ENCODE results near the gene LAT.
"Not testable (repeated sequence)": the region's sequence is repeated elsewhere in the genome, so short reads cannot be mapped to it uniquely, and the experiment has no call there.

Gene LAT

DNA sequence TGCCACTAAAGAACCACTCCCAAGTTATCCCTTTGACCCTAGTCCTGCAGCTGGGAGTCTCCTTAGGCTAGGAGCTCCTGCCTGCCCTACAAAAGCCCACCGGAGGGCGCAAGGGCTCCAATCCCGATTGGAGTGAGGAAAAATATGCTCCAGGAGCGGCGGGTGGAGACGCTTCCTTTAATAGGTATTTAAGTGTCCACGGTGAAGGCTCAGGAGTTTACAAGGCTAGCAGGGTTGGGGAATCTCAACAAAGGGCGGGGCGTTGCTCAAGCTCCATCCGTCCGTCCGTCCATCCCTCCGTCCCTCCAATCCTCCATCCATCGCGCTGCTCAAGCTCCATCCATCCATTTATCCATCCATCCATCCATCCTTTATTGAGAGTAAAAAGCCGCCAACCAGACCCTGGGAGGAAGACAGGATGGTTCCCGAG lies 10.8 kb upstream of the LAT start:
- DNase-seq (ENCODE audit: extremely low spot score): peak; percentile 75
- CTCF ChIA-PET: interaction anchor here (0.7 to 0.8 kb wide), 2 partner anchors 21 to 29 kb away, joined by 3 to 8 read pairs; no protein-coding TSS in a partner anchor
- TF ChIP-seq FOXM1 (IDR thresholded peaks at IDR 0.05; ENCODE audit: borderline replicate concordance): no peak
- TF ChIP-seq CTBP1 (IDR thresholded peaks at IDR 0.05; ENCODE audit: borderline replicate concordance): 0 out of 2 replicates have a peak, but pooled peaks have one; percentile 39
- TF ChIP-seq NFRKB (IDR thresholded peaks at IDR 0.05): no peak
- POLR2A ChIA-PET: interaction anchor here (0.6 to 1.9 kb wide), 8 partner anchors 9 to 129 kb away, joined by 3 to 19 read pairs (median 4); partner anchors contain the start of genes NFATC2IP and TUFM

DNA sequence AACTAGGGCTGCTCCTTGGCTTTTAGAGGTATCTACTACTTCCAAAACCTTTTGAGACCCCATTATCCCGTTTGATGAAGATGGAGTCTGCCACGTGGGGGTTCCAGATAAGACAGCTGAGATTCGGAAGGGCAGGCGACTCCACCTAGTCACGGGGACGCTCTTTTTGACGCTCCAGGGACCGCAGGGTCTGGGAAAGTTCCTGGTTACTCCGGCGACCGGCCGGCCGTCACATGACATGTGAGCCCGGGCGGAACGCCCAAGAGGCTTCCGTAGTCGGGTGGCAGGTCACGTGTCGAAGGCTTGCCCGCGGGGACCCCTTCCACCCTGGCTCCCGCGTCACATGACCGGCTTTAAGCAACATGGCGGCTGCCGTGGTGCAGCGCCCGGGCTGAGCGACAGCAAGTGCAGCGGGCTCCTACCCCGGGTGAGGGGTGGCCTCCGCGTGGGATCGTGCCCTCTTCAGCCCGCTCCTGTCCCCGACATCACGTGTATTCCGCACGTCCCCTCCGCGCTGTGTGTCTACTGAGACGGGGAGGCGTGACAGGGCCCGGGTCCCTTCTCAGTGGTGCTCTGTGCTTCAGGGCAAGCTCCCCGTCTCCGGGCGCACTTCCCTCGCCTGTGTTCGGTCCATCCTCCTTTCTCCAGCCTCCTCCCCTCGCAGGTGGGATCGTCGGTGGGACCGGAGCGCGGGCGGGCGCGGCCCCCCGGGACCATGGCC lies 10.3 kb upstream of the LAT start, which contains the start of gene SPNS1:
SPNS1 (plus strand) TSS at position 342 of the 721 bp plus-strand sequence; CDS start at position 716, 374 bp downstream.
- TF ChIP-seq L3MBTL2 (conservative IDR thresholded peaks at IDR 0.05) (peak; percentile 88), ELF4 (IDR thresholded peaks at IDR 0.05) (peak; percentile 68), ARNT (IDR thresholded peaks at IDR 0.05) (no peak)
- TF ChIP-seq, protein P1, sequence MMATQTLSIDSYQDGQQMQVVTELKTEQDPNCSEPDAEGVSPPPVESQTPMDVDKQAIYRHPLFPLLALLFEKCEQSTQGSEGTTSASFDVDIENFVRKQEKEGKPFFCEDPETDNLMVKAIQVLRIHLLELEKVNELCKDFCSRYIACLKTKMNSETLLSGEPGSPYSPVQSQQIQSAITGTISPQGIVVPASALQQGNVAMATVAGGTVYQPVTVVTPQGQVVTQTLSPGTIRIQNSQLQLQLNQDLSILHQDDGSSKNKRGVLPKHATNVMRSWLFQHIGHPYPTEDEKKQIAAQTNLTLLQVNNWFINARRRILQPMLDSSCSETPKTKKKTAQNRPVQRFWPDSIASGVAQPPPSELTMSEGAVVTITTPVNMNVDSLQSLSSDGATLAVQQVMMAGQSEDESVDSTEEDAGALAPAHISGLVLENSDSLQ (IDR thresholded peaks at IDR 0.05): peak; percentile 73
- POLR2A ChIA-PET: interaction anchor here (1.0 to 1.9 kb wide), 5 partner anchors 8 to 129 kb away, joined by 3 to 19 read pairs (median 4); partner anchors contain the start of gene NFATC2IP
- CTCF ChIA-PET: interaction anchor here (0.7 to 0.8 kb wide), 2 partner anchors 21 to 29 kb away, joined by 3 to 8 read pairs; no protein-coding TSS in a partner anchor
- peak; percentile 98 for DNase-seq (ENCODE audit: extremely low spot score)

DNA sequence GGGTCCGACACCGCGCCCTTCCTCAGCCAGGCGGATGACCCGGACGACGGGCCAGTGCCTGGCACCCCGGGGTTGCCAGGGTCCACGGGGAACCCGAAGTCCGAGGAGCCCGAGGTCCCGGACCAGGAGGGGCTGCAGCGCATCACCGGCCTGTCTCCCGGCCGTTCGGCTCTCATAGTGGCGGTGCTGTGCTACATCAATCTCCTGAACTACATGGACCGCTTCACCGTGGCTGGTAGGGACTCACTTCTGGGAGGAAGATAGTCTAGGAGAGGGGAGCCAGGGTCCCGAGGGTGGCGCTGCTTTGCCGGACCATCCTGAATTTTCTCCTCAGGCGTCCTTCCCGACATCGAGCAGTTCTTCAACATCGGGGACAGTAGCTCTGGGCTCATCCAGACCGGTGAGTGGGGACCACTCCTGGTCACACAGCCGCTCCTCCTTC lies 9.7 kb upstream of the LAT start:
- no peak for DNase-seq (ENCODE audit: extremely low spot score)
- ChIA-PET CTCF (no interaction called here), POLR2A (no interaction called here)
- TF ChIP-seq LEF1 (IDR thresholded peaks at IDR 0.05; ENCODE audit: borderline replicate concordance): no peak
- no peak for TF ChIP-seq ARNT (IDR thresholded peaks at IDR 0.05)
- TF ChIP-seq ELF4 (IDR thresholded peaks at IDR 0.05): no peak
- no peak for TF ChIP-seq FOXM1 (IDR thresholded peaks at IDR 0.05; ENCODE audit: borderline replicate concordance)
- no peak for TF ChIP-seq FOXK2 (IDR thresholded peaks at IDR 0.05)
- TF ChIP-seq CTBP1 (IDR thresholded peaks at IDR 0.05; ENCODE audit: borderline replicate concordance): no peak
- no peak for TF ChIP-seq ZNF384 (IDR thresholded peaks at IDR 0.05)
- TF ChIP-seq BHLHE40 (IDR thresholded peaks at IDR 0.05; ENCODE audit: borderline replicate concordance): no peak
- no peak for TF ChIP-seq HDGF (IDR thresholded peaks at IDR 0.05; ENCODE audit: borderline replicate concordance)

DNA sequence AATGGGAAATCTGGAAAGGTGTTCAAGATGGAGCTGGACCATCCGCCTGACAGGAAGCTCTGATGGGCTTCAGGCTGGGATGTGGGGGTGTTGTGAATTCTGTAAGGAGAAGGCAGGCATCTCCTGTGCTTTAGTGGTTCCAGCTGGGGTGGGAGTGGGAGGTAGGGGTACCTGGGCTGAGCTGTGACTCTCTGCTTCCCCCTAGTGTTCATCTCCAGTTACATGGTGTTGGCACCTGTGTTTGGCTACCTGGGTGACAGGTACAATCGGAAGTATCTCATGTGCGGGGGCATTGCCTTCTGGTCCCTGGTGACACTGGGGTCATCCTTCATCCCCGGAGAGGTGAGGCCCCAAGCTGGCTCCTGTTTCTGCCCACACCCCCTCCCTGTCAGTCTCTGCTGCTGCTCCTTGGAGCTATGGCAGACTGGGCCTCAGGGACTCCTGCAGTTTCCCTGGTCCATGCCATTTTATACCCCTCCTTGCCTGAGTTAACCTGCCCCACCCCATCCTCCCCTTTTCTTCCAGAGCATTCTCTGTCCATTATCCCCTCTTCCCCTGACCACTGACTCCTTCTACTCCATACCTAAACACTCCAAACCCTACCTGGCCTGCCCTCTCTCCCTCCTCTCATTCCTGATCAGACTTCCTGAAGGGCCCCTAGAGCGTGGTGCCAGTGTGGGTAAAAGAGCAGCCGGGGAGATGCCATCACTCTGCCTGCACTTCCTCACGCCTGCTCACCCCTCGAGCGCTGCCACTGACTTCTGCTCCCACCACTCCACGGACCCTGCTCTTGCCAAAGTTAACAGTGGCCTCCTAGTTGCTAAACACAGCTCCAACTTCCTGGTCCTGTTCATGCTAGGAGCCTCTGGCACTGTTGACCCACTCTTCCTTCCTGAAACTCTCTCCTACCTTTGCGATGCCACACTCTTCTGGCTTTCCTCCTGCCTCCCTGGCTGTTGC lies 6.9 kb upstream of the LAT start:
- peak; percentile 28 for DNase-seq (ENCODE audit: extremely low spot score)
- ChIA-PET POLR2A (interaction anchor here (1.0 kb wide), 1 partner anchor 27 kb away, joined by 3 read pairs; the partner anchor contains the start of gene NFATC2IP), CTCF (interaction anchor here (1.5 kb wide), 1 partner anchor 9 kb away, joined by 3 read pairs; no protein-coding TSS in a partner anchor)
- TF ChIP-seq, protein P1 (IDR thresholded peaks at IDR 0.05): no peak
- TF ChIP-seq FOXK2 (IDR thresholded peaks at IDR 0.05) (no peak), HDGF (IDR thresholded peaks at IDR 0.05; ENCODE audit: borderline replicate concordance) (no peak), NFRKB (IDR thresholded peaks at IDR 0.05) (no peak)

DNA sequence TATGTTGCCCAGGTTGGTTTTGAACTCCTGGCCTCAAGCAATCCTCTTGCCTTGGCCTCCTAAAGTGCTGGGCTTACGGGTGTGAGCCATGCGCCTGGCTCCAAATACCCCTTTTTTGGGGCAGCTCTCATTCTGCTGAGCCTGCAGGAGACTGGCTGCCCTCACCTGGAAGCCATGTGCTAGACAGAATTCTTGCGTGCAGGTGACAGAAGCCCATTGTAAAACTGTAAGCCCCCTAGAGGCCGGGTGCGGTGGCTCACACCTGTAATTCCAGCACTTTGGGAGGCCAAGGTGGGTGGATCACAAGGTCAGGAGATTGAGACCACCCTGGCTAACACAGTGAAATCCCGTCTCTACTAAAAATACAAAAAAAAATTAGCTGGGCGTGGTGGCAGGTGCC lies 4.5 kb upstream of the LAT start:
- POLR2A ChIA-PET; CTCF ChIA-PET; DNase-seq (ENCODE audit: extremely low spot score): not testable (repeated sequence)

DNA sequence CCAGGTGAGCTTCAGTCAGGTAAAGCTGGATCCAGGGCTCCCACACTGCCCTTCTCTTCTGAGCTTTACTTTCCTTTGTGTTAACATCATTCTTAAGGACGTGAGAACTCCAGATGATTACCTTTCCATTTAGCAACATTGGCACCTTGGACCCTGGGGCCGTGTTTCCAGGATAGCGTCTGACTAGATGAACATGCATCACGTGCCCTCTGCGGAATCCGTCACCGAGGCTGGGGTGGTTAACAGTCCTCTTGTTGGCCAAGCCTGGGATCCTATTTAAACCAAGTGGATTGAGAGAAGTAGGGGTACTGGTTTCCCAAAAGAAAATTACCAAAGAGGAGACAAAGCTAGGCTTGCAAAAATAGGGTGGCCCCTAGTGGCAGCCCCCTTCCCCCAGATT lies 3.9 kb upstream of the LAT start:
- CTCF ChIA-PET: no interaction called here
- TF ChIP-seq SP1 (IDR thresholded peaks at IDR 0.05) (no peak), FOXM1 (IDR thresholded peaks at IDR 0.05; ENCODE audit: borderline replicate concordance) (no peak), FOXK2 (IDR thresholded peaks at IDR 0.05) (no peak), ARNT (IDR thresholded peaks at IDR 0.05) (no peak), CTBP1 (IDR thresholded peaks at IDR 0.05; ENCODE audit: borderline replicate concordance) (no peak), HDGF (IDR thresholded peaks at IDR 0.05; ENCODE audit: borderline replicate concordance) (no peak), NFRKB (IDR thresholded peaks at IDR 0.05) (no peak), SUZ12 (IDR thresholded peaks at IDR 0.05) (no peak)
- TF ChIP-seq, protein P1 (IDR thresholded peaks at IDR 0.05): no peak
- POLR2A ChIA-PET: no interaction called here
- no peak for DNase-seq (ENCODE audit: extremely low spot score)

DNA sequence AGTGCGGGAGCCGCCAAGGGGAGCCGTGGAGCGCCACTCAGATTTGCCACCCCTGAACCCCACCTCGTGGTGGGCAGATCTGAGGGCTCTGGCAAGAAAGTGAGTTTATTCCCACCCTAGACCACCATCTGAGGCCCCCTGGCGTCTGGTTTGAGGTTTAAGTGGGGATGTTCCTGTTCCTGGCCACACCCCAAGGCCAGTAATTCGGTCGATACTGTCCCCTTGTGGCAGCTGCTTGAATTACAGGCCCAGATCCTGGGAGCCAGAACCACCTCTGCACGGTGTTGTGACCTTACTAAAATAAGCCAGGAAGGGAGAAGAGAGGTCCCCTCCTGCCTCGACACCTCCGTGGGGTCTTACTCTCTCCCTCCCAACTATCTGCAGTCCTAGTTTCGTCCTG lies 3.3 kb upstream of the LAT start:
- POLR2A ChIA-PET: no interaction called here
- CTCF ChIA-PET: no interaction called here
- DNase-seq (ENCODE audit: extremely low spot score): peak; percentile 55
- TF ChIP-seq ARNT (IDR thresholded peaks at IDR 0.05) (no peak), HDGF (IDR thresholded peaks at IDR 0.05; ENCODE audit: borderline replicate concordance) (no peak), ZNF384 (IDR thresholded peaks at IDR 0.05) (no peak)
